ENCODE results near the gene CALY.

Gene CALY

DNA sequence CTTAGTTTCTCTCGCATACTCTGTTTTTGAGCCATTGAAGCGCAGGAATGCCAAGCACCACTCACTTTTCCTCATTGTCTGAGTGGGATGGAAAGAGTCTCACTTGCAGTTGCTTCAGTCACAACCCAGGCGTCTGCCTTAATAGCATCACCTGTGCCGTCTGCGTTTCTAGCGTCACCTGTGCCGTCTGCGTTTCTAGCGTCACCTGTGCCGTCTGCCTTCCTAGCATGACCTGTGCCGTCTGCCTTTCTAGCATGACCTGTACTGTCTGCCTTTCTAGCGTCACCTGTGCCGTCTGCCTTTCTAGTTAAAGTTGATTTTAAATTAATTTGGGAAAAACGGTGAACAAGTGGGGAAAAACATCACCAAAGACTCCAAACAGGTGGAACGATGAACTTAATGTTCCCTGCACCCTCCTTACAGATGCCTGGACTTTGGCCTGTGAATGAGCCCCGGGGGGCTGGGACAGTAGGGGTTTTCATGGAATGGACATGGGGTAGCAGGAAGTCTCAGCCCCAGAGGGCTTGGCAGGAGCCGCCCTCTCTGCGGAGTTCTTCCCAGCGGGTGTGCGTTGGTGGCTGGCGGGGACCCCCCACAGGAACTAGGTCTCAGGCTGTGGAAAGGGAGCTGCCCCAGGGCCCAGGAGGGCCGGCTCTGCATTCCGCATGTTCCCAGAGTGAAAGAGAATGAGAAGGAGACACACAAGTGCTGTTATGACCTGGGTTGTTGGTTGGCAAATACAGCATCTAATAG, 24.5 kb downstream of the CALY start:
- no peak for DNase-seq
- TF ChIP-seq, protein P1, sequence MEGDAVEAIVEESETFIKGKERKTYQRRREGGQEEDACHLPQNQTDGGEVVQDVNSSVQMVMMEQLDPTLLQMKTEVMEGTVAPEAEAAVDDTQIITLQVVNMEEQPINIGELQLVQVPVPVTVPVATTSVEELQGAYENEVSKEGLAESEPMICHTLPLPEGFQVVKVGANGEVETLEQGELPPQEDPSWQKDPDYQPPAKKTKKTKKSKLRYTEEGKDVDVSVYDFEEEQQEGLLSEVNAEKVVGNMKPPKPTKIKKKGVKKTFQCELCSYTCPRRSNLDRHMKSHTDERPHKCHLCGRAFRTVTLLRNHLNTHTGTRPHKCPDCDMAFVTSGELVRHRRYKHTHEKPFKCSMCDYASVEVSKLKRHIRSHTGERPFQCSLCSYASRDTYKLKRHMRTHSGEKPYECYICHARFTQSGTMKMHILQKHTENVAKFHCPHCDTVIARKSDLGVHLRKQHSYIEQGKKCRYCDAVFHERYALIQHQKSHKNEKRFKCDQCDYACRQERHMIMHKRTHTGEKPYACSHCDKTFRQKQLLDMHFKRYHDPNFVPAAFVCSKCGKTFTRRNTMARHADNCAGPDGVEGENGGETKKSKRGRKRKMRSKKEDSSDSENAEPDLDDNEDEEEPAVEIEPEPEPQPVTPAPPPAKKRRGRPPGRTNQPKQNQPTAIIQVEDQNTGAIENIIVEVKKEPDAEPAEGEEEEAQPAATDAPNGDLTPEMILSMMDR (IDR thresholded peaks at IDR 0.05): no peak
- Histone ChIP-seq H3K4me3 (no peak overlapping the region), H3K36me3 (peaks cover 9 to 36% (median 14%) of the 10 kb centered on the region in 3 donors), H3K27ac (no peak overlapping the region), H3K9me3 (no peaks in the 10 kb centered on the region), H3K27me3 (no peaks in the 10 kb centered on the region), H3K4me1 (peaks cover 5 to 16% (median 12%) of the 10 kb centered on the region in 4 donors)
- intact Hi-C loops (cut with DNase I; ENCODE audit: low total_unique reads): no loop called here

DNA sequence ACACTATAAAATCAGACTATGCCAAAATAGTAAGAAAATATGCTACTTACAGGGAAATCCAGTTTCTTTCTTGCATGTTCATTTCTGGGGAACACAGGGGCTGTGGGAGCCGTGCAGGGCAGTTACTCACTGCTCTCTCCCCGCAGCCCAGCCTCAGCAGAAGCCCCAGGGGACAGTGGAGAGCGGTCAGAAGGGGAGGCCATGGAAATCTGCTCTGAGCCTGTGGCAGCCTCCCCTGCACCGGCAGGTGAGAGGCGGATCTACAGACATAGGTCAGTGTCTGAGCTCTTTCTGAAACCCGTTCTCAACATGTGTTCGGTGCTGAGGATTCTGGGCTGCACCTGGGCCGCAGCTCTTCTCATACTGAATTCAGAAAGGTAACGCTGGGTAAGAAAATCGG, 25.1 kb downstream of the CALY start:
- Histone ChIP-seq H3K36me3 (peaks cover 9 to 36% (median 14%) of the 10 kb centered on the region in 3 donors), H3K4me1 (peaks cover 5 to 23% (median 19%) of the 10 kb centered on the region in 4 donors), H3K4me3 (no peak overlapping the region), H3K9me3 (no peaks in the 10 kb centered on the region), H3K27ac (no peak overlapping the region), H3K27me3 (no peaks in the 10 kb centered on the region)
- intact Hi-C loops (cut with DNase I; ENCODE audit: low total_unique reads): no loop called here
- TF ChIP-seq, protein P1 (IDR thresholded peaks at IDR 0.05): no peak
- no peak for DNase-seq

DNA sequence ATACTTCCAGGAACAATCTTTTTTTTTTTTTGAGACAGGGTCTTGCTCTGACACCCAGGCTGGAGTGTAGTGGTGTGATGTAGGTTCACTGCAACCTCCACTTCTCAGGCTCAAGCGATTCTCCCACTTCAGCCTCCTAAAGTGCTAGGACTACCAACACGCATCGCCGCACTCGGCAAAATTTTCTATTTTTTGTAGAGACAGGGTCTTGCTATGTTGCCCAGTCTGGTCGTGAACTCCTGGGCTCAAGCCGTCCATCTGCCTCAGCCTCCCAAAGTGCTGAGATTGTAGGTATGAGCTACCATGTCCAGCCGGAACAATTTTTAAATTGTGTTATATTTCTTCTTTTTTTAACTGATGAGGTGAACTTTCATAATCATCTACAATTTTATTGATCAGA, 25.9 kb downstream of the CALY start:
- Histone ChIP-seq H3K27ac (no peak overlapping the region), H3K4me1 (peaks cover 5 to 29% (median 24%) of the 10 kb centered on the region in 4 donors), H3K36me3 (peaks cover 9 to 36% (median 14%) of the 10 kb centered on the region in 3 donors), H3K27me3 (no peaks in the 10 kb centered on the region), H3K4me3 (no peak overlapping the region), H3K9me3 (no peaks in the 10 kb centered on the region)
- TF ChIP-seq, protein P1 (IDR thresholded peaks at IDR 0.05): no peak
- no peak for DNase-seq
- intact Hi-C loops (cut with DNase I; ENCODE audit: low total_unique reads): no loop called here

DNA sequence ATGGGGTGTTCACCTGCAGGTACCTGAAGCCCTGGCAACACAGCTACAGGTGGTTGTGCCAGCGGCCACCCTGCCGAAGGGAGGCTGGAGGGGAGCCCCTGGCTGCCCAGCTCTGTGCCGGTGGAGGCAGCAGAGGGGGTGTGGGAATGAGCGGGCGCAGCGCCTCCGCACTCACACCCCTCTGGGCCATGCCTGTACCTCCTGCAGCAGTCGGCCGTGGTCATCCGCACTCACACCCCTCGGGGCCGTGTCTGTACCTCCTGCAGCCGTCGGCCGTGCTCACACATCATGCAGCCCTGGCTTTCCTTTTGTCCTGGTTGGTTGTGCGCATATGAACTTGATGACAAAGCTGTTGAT, 26.3 kb downstream of the CALY start:
- Histone ChIP-seq H3K36me3 (peaks cover 9 to 36% (median 14%) of the 10 kb centered on the region in 3 donors), H3K4me1 (peaks cover 5 to 33% (median 24%) of the 10 kb centered on the region in 4 donors), H3K27me3 (no peaks in the 10 kb centered on the region), H3K4me3 (no peak overlapping the region), H3K27ac (no peak overlapping the region), H3K9me3 (no peaks in the 10 kb centered on the region)
- no peak for DNase-seq
- TF ChIP-seq, protein P1 (IDR thresholded peaks at IDR 0.05): no peak
- intact Hi-C loops (cut with DNase I; ENCODE audit: low total_unique reads): no loop called here

DNA sequence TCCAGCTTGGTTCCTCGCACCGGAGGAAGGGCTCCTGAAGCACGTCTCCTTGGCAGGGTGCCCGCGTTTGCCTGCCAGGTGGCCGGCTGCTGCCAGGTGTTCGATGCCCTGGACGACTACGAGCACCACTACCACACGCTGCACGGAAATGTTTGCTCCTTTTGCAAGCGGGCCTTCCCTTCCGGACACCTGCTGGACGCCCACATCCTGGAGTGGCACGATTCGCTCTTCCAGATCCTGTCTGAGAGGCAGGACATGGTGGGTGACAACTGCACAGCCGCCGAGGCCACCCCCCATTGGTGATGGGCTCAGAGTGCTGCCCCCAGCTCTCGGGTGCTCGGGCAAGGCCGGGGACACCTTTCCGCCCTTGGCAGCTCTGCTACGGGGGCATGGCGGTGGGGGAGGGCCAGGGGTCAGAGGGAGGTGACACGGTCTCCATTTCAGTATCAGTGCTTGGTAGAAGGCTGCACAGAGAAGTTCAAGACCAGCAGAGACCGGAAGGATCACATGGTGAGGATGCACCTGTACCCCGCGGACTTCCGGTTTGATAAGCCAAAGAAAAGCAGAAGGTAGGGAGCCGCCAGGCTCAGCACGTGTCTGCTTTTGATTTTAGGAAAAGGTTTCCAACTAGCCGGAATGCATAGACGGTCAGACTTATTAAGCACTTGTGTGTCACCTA, 26.8 kb downstream of the CALY start:
- intact Hi-C loops (cut with DNase I; ENCODE audit: low total_unique reads): loop anchor here (5.0 kb wide), 1 partner anchor 72 kb away; no protein-coding TSS in a partner anchor
- H3K4me3 ChIP-seq: peak overlapping the region in 1 of 2 donors; percentile 86
- peak overlapping the region in 1 of 2 donors; percentile 90 for H3K27ac ChIP-seq
- no peaks in the 10 kb centered on the region for H3K27me3 ChIP-seq
- TF ChIP-seq, protein P1 (IDR thresholded peaks at IDR 0.05): no peak
- DNase-seq: no peak
- H3K4me1 ChIP-seq: peaks cover 5 to 34% (median 24%) of the 10 kb centered on the region in 4 donors
- no peaks in the 10 kb centered on the region for H3K9me3 ChIP-seq
- peaks cover 9 to 36% (median 14%) of the 10 kb centered on the region in 3 donors for H3K36me3 ChIP-seq
